PFSK-1 (cell line): ENCODE measurements around the gene NFIA.

ENCODE experiments used
- POLR2AphosphoS5 ChIP-seq: IDR thresholded peaks from 2 replicates; pipeline ENCODE4 v1.6.1; 2012; ENCODE audit warnings: low read depth, mild to moderate bottlenecking, control low read depth, low read length, moderate library complexity
- REST ChIP-seq, 2 experiments: IDR thresholded peaks; 2 replicates each; pipeline versions ENCODE4 v1.6.1 to v1.8.0; 2011 to 2012; ENCODE audit warnings: low read depth in 2 of 2, low read length in 2 of 2, control low read depth in 1 of 2, inconsistent platforms in 1 of 2, mild to moderate bottlenecking in 1 of 2, moderate library complexity in 1 of 2; ENCODE audit not compliant: insufficient read depth in 1 of 2
- SIN3A ChIP-seq: IDR thresholded peaks from 2 replicates; pipeline ENCODE4 v1.6.1; 2012; ENCODE audit warnings: mild to moderate bottlenecking, low read length, moderate library complexity, borderline replicate concordance; ENCODE audit not compliant: insufficient read depth
- TAF1 ChIP-seq: IDR thresholded peaks from 2 replicates; pipeline ENCODE4 v1.6.1; 2012; ENCODE audit warnings: low read length, control low read depth, borderline replicate concordance; ENCODE audit not compliant: insufficient read depth

GRCh38 chr1:61280452-61280851, 198.1 kb downstream of the NFIA start:
- TF ChIP-seq TAF1 (no peak), POLR2AphosphoS5 (no peak), SIN3A (no peak), REST (IDR thresholded peaks at IDR 0.05; ENCODE audit: insufficient read depth in 1 of 2, low read depth in 2 of 2, low read length in 2 of 2) (no peak)
